ENCODE data around the gene CACNB2. TPM values are rescaled to one million over a fixed set of nuclear protein-coding genes. Genes with fewer than 3 reads are reported as not detected.
A peak's percentile ranks its signal among the peaks of the same experiment; 100 is the strongest.

Gene CACNB2
- polyA plus RNA-seq, 1 experiment: 0.12 TPM

DNA sequence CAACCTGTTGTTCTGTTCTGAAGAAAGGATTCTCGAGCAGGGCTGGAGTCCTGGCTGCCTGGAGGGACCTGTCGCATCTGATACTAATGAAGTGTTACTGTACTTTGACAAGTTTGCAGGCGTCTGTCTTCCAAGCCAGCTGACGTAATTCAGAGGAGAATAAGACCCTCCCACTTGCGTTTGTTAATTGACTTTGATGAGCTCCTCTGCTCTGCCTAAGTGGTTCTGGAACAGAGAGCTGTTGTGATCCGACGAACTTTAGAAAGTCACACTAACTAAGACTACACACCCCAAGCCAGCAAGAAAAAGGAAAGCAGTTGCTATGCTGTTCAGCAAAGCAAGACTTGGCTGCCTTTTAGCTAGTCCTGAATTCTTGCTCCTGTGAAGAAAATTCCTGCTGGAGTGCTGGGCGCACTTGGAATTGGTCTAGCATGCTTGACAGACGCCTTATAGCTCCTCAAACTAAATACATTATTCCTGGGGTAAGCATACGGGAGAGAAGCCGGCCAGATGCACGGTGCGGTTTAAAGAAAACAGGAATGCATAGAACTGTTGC, 200.3 kb downstream of the CACNB2 start:
- ChIA-PET CTCF (interaction anchor here (1.4 kb wide), 1 partner anchor 28 kb away, joined by 3 read pairs; no protein-coding TSS in a partner anchor), POLR2A (no interaction called here)
- H3K36me3 ChIP-seq (ENCODE audit: control insufficient read depth, insufficient read depth, low read length): no peaks in the 10 kb centered on the region
- peaks cover 2% of the 10 kb centered on the region; the same call in 1 of the 2 replicates for H3K27me3 ChIP-seq (ENCODE audit: control insufficient read depth, insufficient read depth, low read length)
- TF ChIP-seq, protein P1, sequence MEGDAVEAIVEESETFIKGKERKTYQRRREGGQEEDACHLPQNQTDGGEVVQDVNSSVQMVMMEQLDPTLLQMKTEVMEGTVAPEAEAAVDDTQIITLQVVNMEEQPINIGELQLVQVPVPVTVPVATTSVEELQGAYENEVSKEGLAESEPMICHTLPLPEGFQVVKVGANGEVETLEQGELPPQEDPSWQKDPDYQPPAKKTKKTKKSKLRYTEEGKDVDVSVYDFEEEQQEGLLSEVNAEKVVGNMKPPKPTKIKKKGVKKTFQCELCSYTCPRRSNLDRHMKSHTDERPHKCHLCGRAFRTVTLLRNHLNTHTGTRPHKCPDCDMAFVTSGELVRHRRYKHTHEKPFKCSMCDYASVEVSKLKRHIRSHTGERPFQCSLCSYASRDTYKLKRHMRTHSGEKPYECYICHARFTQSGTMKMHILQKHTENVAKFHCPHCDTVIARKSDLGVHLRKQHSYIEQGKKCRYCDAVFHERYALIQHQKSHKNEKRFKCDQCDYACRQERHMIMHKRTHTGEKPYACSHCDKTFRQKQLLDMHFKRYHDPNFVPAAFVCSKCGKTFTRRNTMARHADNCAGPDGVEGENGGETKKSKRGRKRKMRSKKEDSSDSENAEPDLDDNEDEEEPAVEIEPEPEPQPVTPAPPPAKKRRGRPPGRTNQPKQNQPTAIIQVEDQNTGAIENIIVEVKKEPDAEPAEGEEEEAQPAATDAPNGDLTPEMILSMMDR (IDR thresholded peaks at IDR 0.05; ENCODE audit: insufficient read depth, low read depth, low read length): no peak
- peak; percentile 0 for DNase-seq (ENCODE audit: low read depth)
- peak overlapping the region; percentile 7; the same call in 1 of the 2 replicates for H3K4me3 ChIP-seq (ENCODE audit: low read depth, low read length)

DNA sequence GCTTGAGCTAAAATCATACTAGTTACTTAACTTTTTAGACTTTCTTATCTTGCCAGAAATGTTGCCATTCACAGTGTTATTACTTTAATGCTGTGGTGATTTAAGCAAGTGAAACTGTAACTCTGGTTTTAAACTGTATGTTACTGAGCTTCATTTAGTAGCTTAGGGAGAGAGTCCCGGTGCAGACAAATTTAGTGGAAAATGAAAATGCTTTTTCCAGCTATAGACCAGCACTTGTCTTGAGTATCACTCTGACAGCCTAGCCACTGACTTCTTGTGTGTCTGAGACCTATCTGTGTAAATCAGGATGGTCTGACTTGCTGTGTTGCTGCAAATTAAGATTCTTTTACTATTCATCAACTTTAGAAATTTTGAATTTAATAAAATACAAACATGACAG, 200.8 kb downstream of the CACNB2 start:
- peaks cover 2% of the 10 kb centered on the region; the same call in 1 of the 2 replicates for H3K27me3 ChIP-seq (ENCODE audit: control insufficient read depth, insufficient read depth, low read length)
- POLR2A ChIA-PET: no interaction called here
- CTCF ChIA-PET: interaction anchor here (1.4 kb wide), 1 partner anchor 29 kb away, joined by 3 read pairs; no protein-coding TSS in a partner anchor
- TF ChIP-seq, protein P1 (IDR thresholded peaks at IDR 0.05; ENCODE audit: insufficient read depth, low read depth, low read length): no peak
- no peaks in the 10 kb centered on the region for H3K36me3 ChIP-seq (ENCODE audit: control insufficient read depth, insufficient read depth, low read length)
- no peak for DNase-seq (ENCODE audit: low read depth)
- no peak overlapping the region for H3K4me3 ChIP-seq (ENCODE audit: low read depth, low read length)

DNA sequence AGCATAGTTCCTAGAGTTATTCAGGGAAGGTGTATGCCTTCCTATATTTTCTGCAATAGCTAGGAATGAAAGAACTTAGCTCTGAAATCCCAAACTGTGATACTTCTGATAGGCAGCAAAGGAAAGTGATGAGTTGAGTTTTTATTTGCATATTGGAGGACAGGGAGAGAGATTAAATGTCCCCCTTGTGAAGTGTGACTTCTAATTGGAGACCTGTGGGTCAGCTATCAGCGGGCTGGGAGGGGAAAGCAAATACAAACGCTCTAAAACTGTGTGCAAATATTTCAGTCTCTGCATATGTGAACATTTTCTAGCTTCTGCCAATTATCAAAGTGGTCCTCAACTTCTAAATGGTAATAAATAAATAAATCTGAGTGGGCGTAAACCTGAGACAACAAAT, 203.3 kb downstream of the CACNB2 start:
- DNase-seq (ENCODE audit: low read depth): no peak
- CTCF ChIA-PET: no interaction called here

DNA sequence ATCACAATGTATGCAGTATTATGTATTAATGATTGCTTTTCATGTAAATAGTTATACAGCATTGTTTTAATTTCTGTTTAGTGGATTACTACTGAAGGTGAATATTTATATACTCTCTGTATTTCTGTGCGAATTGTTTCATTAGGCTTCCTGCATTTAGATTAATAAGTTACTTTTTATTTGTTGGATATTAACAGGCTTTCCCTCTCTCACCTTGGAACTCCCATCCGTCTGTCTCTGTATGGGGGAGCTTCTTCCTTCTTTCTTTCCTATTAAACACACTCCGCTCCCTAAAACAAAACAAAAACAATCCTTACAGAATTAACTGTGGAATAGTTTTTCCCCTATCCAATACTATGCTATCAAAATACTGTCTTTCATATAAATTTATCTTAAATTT, 205.1 kb downstream of the CACNB2 start:
- no peak overlapping the region for H3K4me3 ChIP-seq (ENCODE audit: low read depth, low read length)
- peaks cover 2% of the 10 kb centered on the region; the same call in 1 of the 2 replicates for H3K27me3 ChIP-seq (ENCODE audit: control insufficient read depth, insufficient read depth, low read length)
- TF ChIP-seq, protein P1 (IDR thresholded peaks at IDR 0.05; ENCODE audit: insufficient read depth, low read depth, low read length): no peak
- ChIA-PET POLR2A (no interaction called here), CTCF (interaction anchor here (0.6 kb wide), 1 partner anchor 9 kb away, joined by 3 read pairs; no protein-coding TSS in a partner anchor)
- DNase-seq (ENCODE audit: low read depth): no peak
- no peaks in the 10 kb centered on the region for H3K36me3 ChIP-seq (ENCODE audit: control insufficient read depth, insufficient read depth, low read length)

More for the DNA sequence above, 203.3 kb downstream of the CACNB2 start:
- no peaks in the 10 kb centered on the region for H3K36me3 ChIP-seq (ENCODE audit: control insufficient read depth, insufficient read depth, low read length)
- POLR2A ChIA-PET: no interaction called here
- no peak overlapping the region for H3K4me3 ChIP-seq (ENCODE audit: low read depth, low read length)
- H3K27me3 ChIP-seq (ENCODE audit: control insufficient read depth, insufficient read depth, low read length): peaks cover 2% of the 10 kb centered on the region; the same call in 1 of the 2 replicates
- TF ChIP-seq, protein P1 (IDR thresholded peaks at IDR 0.05; ENCODE audit: insufficient read depth, low read depth, low read length): no peak

DNA sequence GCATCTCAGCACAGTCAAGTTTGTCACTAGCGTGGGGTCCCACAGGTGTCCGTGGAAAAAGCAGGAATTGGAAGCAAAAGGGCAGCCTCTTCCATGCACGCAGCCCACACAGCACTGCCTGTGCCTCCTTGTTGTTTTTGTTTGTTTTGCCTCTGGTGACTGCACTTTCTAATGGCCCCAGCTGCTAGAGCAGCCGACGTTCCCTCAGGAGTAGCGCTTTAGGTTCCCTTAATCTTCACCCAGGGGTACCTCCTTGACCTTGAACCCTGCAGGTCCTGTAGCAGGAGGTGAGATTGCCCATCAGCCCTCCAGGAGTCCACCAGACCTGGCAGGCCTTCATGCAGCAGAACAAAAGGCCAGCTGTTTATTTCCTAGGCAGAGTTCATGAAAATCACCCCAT, 210.1 kb downstream of the CACNB2 start:
- POLR2A ChIA-PET: no interaction called here
- no peak for DNase-seq (ENCODE audit: low read depth)
- Histone ChIP-seq H3K36me3 (ENCODE audit: control insufficient read depth, insufficient read depth, low read length) (no peaks in the 10 kb centered on the region), H3K27me3 (ENCODE audit: control insufficient read depth, insufficient read depth, low read length) (no peaks in the 10 kb centered on the region), H3K4me3 (ENCODE audit: low read depth, low read length) (no peak overlapping the region)
- TF ChIP-seq, protein P1 (IDR thresholded peaks at IDR 0.05; ENCODE audit: insufficient read depth, low read depth, low read length): no peak
- CTCF ChIA-PET: no interaction called here

Measured in BJ (cell line).